Right lobe of liver (tissue), 4 donors: Measurements from ENCODE around the gene ZDHHC14.
"Not testable (repeated sequence)": the region's sequence is repeated elsewhere in the genome, so short reads cannot be mapped to it uniquely, and the experiment has no call there.

Experiments
- POLR2A ChIP-seq: fragments of 450-650 bp; IDR thresholded peaks from one replicate; pipeline ENCODE4 v1.6.1; 2017; ENCODE audit warnings: antibody characterized with exemption, mild to moderate bottlenecking
- TF ChIP-seq, protein P1 (sequence below), 4 donors: fragments of 200-600 bp in 3 of 4; fragments of 450-650 bp in 1 of 4; IDR thresholded peaks; one replicate each; pipeline versions ENCODE4 v1.5.1 to v1.8.0; 2016 to 2022; ENCODE audit warnings: antibody characterized with exemption in 4 of 4, mild to moderate bottlenecking in 2 of 4
- donor health status: DM: no; HTN: no; CAD: no.
- donor health status: DM: no; HTN: no; CAD: no.
- donor health status: DM: no; HTN: yes; CAD: no.

DNA sequence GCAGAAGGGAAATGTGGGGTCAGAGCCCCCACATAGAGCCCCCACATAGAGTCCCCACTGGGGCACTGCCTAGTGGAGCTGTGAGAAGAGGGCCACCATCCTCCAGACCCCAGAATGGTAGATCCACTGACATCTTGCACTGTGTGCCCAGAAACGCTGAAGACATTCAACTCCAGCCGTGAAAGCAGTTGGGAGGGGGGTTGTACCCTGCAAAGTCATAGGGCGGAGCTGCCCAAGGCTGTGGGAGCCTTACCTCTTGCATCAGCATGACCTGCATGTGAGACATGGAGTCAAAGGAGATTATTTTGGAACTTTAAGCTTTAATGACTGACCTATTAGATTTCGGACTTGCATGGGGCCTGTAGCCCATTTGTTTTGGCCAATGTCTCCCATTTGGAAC lies 209.7 kb downstream of the ZDHHC14 start:
- TF ChIP-seq, protein P1, sequence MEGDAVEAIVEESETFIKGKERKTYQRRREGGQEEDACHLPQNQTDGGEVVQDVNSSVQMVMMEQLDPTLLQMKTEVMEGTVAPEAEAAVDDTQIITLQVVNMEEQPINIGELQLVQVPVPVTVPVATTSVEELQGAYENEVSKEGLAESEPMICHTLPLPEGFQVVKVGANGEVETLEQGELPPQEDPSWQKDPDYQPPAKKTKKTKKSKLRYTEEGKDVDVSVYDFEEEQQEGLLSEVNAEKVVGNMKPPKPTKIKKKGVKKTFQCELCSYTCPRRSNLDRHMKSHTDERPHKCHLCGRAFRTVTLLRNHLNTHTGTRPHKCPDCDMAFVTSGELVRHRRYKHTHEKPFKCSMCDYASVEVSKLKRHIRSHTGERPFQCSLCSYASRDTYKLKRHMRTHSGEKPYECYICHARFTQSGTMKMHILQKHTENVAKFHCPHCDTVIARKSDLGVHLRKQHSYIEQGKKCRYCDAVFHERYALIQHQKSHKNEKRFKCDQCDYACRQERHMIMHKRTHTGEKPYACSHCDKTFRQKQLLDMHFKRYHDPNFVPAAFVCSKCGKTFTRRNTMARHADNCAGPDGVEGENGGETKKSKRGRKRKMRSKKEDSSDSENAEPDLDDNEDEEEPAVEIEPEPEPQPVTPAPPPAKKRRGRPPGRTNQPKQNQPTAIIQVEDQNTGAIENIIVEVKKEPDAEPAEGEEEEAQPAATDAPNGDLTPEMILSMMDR (IDR thresholded peaks at IDR 0.05): not testable (repeated sequence)
- not testable (repeated sequence) for TF ChIP-seq POLR2A
